Lung (tissue), 16 donors: ENCODE data around the gene TMEM126A. TPM values are rescaled to one million over a fixed set of nuclear protein-coding genes. Genes with fewer than 3 reads are reported as not detected.

Experiments
- ATAC-seq: fragments of 200-7000 bp; cut with Tn5 transposase; one replicate; pipeline ENCODE4 v1.9.1; 2020; ENCODE audit warnings: moderate number of reproducible peaks; ENCODE audit not compliant: insufficient read depth, low FRiP score
- DNase-seq, 3 donors: peaks; one replicate each; pipeline ENCODE4 v3.0.0-alpha.2; 2013 to 2017
- H3K27ac ChIP-seq, 2 donors: one replicate each; pipeline ENCODE4 v1.5.1; 2013; ENCODE audit warnings: mild to moderate bottlenecking in 2 of 2, moderate library complexity in 2 of 2, control low read depth in 1 of 2, inconsistent platforms in 1 of 2, low read depth in 1 of 2, low read length in 1 of 2
- H3K27me3 ChIP-seq, 3 donors: one replicate each; pipeline ENCODE4 v1.5.1; 2013; ENCODE audit warnings: low read length in 2 of 3; ENCODE audit not compliant: control insufficient read depth in 3 of 3, insufficient read depth in 3 of 3
- H3K36me3 ChIP-seq, 4 donors: one replicate each; pipeline ENCODE4 v1.5.1; 2013; ENCODE audit warnings: low read length in 4 of 4, mild to moderate bottlenecking in 1 of 4, moderate library complexity in 1 of 4; ENCODE audit not compliant: control insufficient read depth in 4 of 4, insufficient read depth in 4 of 4
- H3K4me1 ChIP-seq, 5 donors: one replicate each; pipeline ENCODE4 v1.5.1; 2013; ENCODE audit warnings: low read length in 5 of 5, mild to moderate bottlenecking in 2 of 5, moderate library complexity in 1 of 5; ENCODE audit not compliant: control insufficient read depth in 5 of 5, insufficient read depth in 5 of 5
- H3K4me3 ChIP-seq: one replicate; pipeline ENCODE4 v1.5.1; 2013; ENCODE audit warnings: mild to moderate bottlenecking, control low read depth, moderate library complexity
- H3K9ac ChIP-seq, 2 donors: one replicate each; pipeline ENCODE4 v1.5.1; 2013; ENCODE audit warnings: low read length in 2 of 2, control low read depth in 1 of 2; ENCODE audit not compliant: insufficient read depth in 1 of 2
- H3K9me3 ChIP-seq, 4 donors: one replicate each; pipeline ENCODE4 v1.5.1; 2013; ENCODE audit warnings: low read length in 3 of 4, mild to moderate bottlenecking in 1 of 4, moderate library complexity in 1 of 4; ENCODE audit not compliant: control insufficient read depth in 4 of 4, insufficient read depth in 3 of 4
- WGBS, 2 donors: extraction: QIAGEN DNeasy Blood & Tissue Kit; methylation state at CpG; one replicate each; pipeline ENCODE4 v1.1.7; 2013; 5-methylcytosine and 5-hydroxymethylcytosine counted together
- long read RNA-seq, 5 donors: transcript quantifications; one replicate each; lab custom pipeline, GENCODE V29; 2026
- polyA plus RNA-seq, 2 donors: library from polyadenylated mRNA; stranded (reverse); fragments of 200-250 nt; gene quantifications; one replicate each; pipeline ENCODE4 v1.2.1, GENCODE V29; 2013
- total RNA-seq, 2 donors: library from RNA; depleted of rRNA in 1 of 2; stranded (reverse); fragments of >200 nt in 1 of 2; gene quantifications; one replicate each; pipeline ENCODE4 v1.2.1, GENCODE V29; 2014 to 2021
- TF ChIP-seq, protein P1 (sequence below): IDR thresholded peaks from 2 replicates; pipeline ENCODE4 v1.5.1; 2012; ENCODE audit warnings: mild to moderate bottlenecking; ENCODE audit errors: control extremely low read depth, extremely low read depth
- donor health status: control.
- donor health status: control.
- donor health status: Bipolar disorder and iron deficiency.
- donor health status: healthy.
- donor health status: DM: yes; HTN: yes; CAD: no.

TMEM126A gene
- total RNA-seq (10 to 100 TPM; 17.1 to 29.7 TPM), polyA plus RNA-seq (10 to 100 TPM; 40.8 to 75.4 TPM)
- long read RNA-seq, donor 1, transcript TMEM126A-201 (5 exons, 739 nt), result major isoform, 9 of 12 reads
- long read RNA-seq, donor 1, partial matches to known transcripts, result 0 of 12 reads
- long read RNA-seq, donor 1, other reads (novel, unspliced or antisense), result 0 of 12 reads
- long read RNA-seq, donor 2, transcript TMEM126A-201 (5 exons, 739 nt), result major isoform, 6 of 6 reads
- long read RNA-seq, donor 2, partial matches to known transcripts, result 0 of 6 reads
- long read RNA-seq, donor 2, other reads (novel, unspliced or antisense), result 0 of 6 reads
- long read RNA-seq, donor 3, transcript TMEM126A-201 (5 exons, 739 nt), result major isoform, 6 of 31 reads
- long read RNA-seq, donor 3, partial matches to known transcripts, result 19 of 31 reads
- long read RNA-seq, donor 3, other reads (novel, unspliced or antisense), result 5 of 31 reads
- long read RNA-seq, donor 4, transcript TMEM126A-201 (5 exons, 739 nt), result major isoform, 5 of 6 reads
- long read RNA-seq, donor 4, partial matches to known transcripts, result 0 of 6 reads
- long read RNA-seq, donor 4, other reads (novel, unspliced or antisense), result 0 of 6 reads
- long read RNA-seq, donor 5, transcript TMEM126A-201 (5 exons, 739 nt), result major isoform, 16 of 21 reads
- long read RNA-seq, donor 5, partial matches to known transcripts, result 5 of 21 reads
- long read RNA-seq, donor 5, other reads (novel, unspliced or antisense), result 0 of 21 reads

DNA sequence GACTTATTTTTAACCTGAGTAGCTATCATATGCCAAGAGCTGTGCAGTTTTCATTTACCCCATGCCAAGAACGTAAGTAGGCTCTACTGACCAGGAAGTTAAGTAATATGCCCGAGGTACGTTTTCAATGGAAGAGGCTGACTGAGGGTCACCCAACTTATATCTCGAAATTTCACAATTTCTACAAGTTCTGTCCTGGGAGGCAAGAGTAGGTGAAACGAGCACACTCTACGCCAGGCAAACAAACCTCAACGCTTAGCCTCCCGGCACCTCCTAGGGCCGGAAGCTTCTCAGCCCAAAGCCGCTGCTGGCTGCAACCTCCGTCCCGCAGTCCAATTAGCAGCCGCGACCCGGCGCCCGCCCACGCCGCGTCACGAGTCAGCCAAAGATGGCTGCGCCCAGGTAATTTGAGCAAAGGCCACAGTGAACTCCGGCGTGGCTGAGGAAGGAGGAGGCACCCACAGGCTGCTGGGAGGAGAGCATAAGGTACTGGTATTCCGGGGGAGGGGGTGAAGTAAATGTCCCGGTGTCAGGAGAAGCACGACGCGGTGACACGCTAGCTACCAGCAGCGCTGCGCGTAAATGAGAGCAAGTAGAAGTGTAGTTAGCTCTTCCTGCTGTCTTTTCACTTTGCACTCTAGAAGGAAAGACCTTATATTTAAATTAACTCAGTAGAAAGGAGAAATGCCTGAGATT, at the start of gene TMEM126A:
Gene TMEM126A, plus strand, starts transcription at position 364 of the 696 bp plus-strand sequence. CDS start 2,289 bp downstream, outside the sequence.
- Histone ChIP-seq H3K9ac (peak within 1 kb of the TSS; percentile 79 to 90), H3K36me3 (peaks cover 0 to 8% (median 2%) of the 10 kb centered on the region in 4 donors), H3K9me3 (no peaks in the 10 kb centered on the region), H3K27me3 (no peaks in the 10 kb centered on the region), H3K4me1 (peaks cover 0 to 15% (median 2%) of the 10 kb centered on the region in 5 donors), H3K4me3 (peak within 1 kb of the TSS; percentile 71), H3K27ac (peak within 1 kb of the TSS; percentile 57 to 82)
- DNase-seq, result peak; percentile 91 to 92 (median 91)
- TF ChIP-seq, protein P1, sequence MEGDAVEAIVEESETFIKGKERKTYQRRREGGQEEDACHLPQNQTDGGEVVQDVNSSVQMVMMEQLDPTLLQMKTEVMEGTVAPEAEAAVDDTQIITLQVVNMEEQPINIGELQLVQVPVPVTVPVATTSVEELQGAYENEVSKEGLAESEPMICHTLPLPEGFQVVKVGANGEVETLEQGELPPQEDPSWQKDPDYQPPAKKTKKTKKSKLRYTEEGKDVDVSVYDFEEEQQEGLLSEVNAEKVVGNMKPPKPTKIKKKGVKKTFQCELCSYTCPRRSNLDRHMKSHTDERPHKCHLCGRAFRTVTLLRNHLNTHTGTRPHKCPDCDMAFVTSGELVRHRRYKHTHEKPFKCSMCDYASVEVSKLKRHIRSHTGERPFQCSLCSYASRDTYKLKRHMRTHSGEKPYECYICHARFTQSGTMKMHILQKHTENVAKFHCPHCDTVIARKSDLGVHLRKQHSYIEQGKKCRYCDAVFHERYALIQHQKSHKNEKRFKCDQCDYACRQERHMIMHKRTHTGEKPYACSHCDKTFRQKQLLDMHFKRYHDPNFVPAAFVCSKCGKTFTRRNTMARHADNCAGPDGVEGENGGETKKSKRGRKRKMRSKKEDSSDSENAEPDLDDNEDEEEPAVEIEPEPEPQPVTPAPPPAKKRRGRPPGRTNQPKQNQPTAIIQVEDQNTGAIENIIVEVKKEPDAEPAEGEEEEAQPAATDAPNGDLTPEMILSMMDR, result no peak
- WGBS, 2 donors, result 0% methylated on average over 33 of the region's 33 CpGs
- peak; percentile 98 for ATAC-seq

DNA sequence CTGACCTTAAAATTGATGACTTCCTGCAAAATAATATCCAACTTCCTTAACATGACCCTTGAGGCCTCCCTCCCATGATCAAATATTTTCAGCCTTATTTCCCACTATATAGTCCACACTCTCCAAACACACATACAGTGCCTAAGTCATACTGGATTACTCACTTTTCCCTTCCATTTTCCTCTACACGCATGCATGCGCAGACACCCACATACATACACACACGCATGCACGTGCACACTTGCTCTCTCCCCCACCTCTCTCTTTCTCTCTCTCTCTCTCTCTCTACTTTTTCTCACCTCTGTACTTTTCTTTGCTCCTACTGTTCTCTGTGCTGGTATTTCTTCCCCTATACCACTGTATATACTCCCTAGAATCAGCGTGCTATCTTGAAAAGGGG, 48.7 kb upstream of the TMEM126A start:
- Histone ChIP-seq H3K9ac (no peak overlapping the region), H3K27ac (no peak overlapping the region), H3K9me3 (no peaks in the 10 kb centered on the region), H3K4me3 (no peak overlapping the region), H3K36me3 (no peaks in the 10 kb centered on the region), H3K4me1 (no peaks in the 10 kb centered on the region), H3K27me3 (no peaks in the 10 kb centered on the region)
- TF ChIP-seq, protein P1, result no peak
- WGBS, 2 donors, result 72 to 73% methylated on average over 5 of the region's 5 CpGs
- no peak for DNase-seq
- no peak for ATAC-seq

DNA sequence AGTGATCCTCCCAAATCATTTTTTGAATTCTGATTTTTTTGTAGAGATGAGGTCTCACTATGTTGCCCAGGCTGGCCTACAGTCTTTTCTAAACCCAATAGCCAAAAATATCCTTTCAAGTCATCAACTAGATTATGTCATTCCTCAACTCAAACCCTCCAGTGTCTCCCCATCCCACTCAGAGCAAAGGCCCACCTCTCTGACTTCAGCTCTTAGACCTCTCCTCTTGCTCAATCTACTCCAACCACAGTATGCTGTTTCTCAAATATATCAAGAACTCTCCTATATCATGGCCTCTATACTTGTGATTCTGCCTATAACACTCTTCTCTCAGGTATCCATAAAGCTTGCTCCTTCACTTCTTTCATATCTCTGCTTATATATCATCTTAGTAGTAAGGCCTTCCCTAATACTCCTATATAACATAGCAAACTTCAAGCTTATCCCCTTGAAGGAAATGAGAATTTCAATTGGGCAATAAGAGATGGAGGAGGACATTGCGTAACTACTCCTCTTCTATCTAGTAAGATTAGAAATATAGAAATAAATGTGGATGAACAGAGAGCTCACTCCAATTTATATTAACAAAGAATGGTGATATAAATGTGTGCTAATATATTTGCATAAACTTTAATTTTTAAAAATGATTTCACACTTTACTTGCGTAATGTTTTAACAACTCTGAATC, 45.1 kb upstream of the TMEM126A start:
- Histone ChIP-seq H3K9me3 (no peaks in the 10 kb centered on the region), H3K36me3 (no peaks in the 10 kb centered on the region), H3K27me3 (no peaks in the 10 kb centered on the region), H3K9ac (no peak overlapping the region), H3K27ac (no peak overlapping the region), H3K4me1 (no peaks in the 10 kb centered on the region), H3K4me3 (no peak overlapping the region)
- TF ChIP-seq, protein P1, result no peak
- 85 to 87% methylated on average over 2 of the region's 2 CpGs for WGBS, 2 donors
- no peak for ATAC-seq
- peak in 1 of 3 donors; percentile 27 for DNase-seq
